Activated CD4-positive, CD25-positive, alpha-beta regulatory T cell treated with anti-CD3 and anti-CD28 coated beads, Interleukin-2, amount 50 U/mL, for 72 hours (primary cell): ENCODE data around the gene WDR27.
"Not testable (repeated sequence)": the region's sequence is repeated elsewhere in the genome, so short reads cannot be mapped to it uniquely, and the experiment has no call there.

Experiments used
- DNase-seq: peaks from one replicate; pipeline ENCODE4 v3.0.0; 2021

Gene WDR27

DNA sequence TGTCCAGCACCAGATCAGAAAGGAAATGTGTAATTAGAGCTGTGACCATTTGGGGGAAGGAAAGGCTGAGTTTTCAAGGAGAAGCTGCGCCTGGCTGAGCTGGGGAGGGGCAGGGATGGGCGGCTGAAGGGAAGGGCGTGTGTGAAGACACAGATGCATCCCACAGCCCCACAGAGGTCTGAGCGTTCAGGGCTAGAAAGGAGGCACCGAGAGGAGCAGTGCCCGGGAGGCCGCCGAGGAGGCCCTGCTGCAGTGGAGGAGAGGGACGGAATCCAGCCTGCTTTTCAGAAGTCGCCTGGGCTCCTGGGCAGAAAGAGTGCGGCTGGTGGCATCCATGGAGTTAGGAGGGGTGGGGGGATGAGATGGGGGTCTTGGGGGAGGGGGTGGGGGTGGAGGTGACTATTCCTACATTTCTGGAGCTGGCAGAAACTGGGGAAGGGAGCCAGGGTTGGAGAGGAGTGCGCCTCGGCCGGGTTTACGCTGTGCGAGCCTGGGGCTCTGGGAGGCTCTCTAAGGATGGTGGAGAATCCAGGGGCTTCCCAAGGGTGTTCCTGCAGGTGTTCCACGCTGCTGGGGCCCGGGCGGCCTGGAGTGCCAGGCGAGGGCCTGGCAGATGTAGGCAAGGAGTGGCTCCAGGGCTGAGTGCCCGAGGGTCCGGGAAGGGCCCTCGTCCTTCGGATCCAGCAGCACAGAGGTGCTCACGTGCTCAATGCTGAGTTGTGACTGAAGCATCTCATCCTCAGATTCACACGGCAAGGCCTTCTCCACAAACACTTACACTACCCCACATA lies 41.8 kb downstream of the WDR27 start:
- DNase-seq = no peak

DNA sequence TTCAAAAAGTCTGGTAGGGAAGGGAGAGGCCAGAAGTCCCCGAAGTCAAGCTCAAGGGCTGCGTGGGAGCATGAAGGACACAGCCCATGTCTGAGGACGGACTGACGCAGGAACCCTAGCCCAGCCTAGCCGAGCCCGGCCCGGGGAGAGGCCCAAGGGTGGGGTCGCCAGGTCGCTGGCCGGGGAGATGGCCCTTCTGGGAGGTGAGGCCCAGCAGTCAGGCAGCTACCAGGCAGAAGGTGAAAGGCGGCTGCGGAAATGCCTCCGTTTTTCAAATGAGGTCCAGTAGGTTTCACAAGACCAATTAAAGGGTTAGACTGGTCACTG lies 44.6 kb downstream of the WDR27 start:
- no peak for DNase-seq

DNA sequence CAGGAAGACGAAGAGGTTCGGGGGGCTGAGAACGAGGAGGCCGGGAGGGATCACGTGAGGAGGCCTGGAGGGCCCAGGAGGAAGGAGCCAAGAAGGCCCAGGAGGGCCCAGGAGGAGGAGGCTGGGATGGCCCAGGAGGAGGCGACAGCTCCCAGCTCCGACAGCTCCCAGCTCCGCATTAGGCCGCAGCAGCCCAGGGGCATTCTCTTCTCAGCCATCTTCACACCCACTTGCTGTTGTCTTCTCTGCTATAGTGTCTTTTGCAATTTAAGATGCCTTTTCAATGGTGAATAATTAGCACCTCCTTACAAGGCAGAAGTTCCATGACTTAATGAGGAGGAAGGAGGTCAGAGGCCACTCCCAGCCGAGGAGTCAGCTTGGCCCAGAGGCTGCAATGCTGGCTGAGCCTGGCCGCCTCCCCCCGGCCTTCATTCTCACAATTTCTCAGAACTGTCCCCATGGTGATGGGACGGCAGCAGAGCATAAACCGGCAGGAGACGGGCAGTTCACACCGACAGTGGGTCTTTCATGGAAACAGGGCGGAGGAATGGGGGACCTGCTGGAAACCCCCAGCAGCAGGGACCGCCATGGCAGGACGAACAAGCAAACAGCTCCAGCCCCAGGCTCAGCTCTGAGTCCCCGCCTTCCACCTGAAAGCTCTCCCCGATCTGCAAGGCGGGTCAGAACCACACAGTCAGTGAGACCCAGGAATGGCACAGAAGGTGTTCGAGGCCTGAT lies 45.1 kb downstream of the WDR27 start:
- no peak for DNase-seq

DNA sequence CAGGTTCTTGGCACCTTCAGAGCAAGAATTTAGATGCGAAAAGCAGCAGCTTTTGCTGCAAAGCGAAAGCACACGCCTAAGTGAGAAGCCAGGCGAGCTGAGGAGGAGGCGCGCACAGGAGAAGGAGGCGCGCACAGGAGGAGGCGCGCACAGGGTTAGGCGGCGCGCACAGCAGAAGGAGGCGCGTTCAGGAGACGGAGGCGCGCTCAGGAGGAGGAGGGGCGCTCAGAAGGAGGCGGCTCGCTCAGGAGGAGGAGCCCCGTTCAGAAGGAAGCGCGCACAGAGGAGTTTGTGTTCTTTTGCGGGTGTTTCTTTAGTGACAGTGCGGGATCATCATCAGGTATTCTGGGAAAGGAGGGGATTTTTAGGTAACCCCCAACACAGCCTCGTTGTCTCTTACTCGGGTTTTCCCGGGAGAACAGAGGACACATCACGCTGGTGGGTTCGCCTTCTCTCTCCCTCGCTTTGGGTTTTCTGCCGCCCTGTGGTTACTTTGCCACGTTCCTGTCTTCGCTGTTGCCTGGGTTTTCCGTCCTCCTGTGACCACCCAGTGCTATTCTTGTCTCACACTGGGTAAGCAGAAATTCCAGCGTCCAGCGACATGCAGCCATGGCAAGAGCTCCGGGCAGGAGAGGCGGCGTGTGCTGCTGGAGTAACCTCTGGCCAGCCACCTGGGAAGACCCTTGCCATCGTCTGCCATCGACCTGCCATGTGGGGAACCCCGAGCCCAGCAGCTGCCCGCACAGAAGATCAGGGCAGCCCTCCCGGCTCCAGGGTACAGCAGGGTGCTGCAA lies 47.0 kb downstream of the WDR27 start:
- peak; percentile 56 for DNase-seq

DNA sequence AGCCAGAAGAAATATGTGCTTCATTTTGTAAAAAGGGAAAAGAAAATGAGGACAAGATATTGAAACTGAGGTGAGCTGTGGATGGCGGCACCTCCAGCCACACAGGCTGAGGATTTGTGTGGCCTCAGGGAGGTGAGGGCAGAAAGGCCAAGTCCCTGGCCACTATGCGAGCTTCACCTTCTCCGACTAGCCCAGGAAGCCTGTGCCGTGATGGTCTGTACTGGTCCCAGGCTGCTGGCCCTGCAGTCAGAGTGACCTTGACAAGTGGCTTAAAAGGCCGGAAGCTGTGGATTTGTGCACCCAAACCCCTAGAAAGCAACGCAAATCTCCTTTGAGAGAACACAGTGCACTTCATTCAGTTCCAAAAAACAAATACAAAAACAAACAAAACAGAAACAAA lies 48.1 kb downstream of the WDR27 start:
- DNase-seq = no peak

DNA sequence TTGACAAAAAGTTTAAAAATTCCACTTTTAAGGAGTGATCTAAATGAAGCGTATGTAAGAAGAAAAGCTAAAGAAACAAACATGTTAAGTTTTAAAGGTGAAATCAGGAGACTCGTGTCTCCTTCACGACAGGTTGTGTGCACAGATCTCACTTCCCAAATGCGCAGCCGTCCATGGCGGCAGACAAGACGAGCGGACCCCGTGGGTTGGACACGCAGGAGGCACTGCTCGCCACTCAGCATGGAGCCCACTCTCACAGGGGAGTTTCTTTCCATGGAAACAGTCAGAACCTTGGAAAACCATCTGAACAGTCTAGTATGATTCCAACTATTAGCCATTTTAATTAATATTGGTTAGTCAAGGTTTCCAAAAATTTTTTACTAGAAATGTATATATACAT lies 48.9 kb downstream of the WDR27 start:
- DNase-seq = no peak

DNA sequence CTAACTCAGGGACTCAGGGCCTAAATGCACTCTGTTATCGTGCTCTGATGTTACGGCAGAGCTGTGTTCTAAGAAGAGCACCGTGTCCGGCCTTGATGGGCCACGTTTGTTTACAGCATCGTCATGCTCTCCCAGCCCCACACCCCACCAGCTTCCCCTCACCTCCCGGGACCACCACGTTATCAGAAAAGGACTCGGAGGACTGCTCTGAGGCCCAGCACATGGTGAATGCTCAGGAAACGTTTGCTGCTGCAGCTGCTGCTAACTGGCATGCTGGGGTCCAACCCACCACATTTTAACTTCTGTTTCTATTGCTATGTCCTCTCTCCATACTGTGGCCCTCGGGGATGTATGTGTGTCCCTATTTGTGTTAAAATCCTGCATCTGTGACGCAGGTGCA lies 50.3 kb downstream of the WDR27 start:
- DNase-seq = no peak

DNA sequence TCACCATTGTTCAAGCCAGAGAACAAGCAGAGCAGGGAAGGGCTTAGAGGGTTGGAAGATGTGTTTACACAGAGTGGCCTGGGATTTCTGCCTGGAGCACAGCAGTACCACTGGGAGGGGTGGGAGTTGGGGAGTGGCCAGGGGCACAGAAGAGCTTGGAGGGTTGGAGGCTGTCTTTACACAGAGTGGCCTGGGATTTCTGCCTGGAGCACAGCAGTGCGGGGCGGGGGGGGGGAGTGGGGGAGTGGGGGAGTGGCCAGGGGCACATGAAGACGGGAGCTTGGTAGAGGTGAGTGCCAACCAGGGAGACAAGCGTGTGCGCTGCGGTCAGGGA lies 50.9 kb downstream of the WDR27 start:
- DNase-seq = no peak

DNA sequence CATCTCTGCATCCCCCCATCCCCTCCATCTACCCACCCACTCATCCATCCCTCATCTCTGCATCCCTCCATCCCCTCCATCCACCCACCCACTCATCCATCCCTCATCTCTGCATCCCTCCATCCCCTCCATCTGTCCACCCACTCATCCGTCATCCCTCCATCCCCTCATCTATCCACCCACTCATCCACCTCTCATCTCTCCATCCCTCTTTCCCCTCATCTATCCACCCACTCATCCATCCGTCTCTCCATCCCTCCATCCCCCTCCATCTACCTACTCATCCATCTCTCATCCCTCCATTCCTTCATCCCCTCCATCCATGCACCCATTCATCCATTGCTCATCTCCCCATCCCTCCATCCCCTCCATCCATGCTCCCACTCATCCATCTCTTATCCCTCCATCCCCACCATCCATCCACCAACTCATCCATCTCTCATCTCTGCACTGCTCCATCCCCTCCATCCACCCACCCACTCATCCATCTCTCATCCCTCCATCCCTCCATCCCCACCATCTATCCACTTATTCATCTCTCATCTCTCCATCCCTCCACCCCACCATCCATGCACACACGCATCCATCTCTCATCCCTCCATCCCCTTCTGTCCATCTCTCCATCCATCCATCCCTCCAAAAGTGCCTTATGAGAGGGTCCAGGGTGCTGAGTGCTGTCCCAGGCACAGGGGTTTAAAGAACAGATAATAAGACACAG lies 51.4 kb downstream of the WDR27 start:
- DNase-seq = no peak

DNA sequence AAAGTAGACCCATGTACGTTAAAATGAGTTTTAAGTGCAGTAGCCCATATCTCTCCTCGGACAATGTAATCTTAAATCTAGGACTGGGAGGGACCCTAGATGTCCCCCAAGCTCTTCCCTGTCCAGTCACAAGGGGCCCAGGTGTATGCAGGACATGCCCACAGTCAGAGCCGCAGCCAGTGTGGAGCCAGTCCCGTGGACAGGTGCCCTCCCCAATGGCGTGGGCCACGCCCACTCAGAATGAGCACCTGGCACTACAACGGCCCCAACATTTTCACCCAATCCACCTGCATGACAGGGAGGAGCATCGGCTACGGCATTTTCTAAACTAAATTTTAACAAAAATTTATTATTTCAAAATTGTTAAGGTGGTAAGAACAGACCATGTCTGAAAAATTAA lies 53.2 kb downstream of the WDR27 start:
- DNase-seq = no peak

DNA sequence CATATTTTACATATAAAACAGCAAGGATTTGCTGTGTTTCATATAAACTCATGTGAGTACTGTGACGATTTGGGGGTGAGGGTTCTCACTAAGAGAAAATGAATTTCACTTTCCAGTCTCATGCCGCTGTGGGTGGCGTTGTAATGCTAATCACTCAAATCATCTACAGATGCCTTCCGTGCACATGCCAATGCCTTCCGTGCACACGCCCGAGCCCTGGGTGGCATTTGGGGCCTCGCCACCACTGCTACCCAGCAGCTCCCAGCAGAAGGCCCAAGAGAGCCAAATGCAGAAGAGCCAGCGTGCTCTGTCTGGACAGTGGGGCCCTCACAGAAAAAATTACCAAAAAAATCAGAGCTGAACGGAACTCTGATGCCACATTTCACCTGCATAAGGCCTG lies 53.7 kb downstream of the WDR27 start:
- DNase-seq = no peak

DNA sequence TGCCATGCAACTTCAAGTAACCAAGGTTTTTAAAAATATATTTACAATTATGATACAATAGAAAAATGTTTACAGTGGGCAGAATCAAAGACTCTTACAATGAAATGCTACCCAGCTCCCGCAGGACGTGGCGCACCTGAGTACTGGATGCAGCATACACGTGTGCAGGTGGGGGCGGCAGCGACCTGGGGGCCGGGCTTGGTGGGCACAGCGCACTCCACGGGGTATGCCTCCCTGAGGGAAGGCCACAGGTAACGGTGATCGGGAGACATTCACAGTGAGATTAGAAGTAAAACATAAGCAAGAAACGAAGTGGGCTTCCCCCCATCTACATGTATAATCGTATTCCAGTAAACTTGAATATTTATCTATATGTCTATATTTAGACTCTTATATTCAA lies 54.2 kb downstream of the WDR27 start:
- no peak for DNase-seq

DNA sequence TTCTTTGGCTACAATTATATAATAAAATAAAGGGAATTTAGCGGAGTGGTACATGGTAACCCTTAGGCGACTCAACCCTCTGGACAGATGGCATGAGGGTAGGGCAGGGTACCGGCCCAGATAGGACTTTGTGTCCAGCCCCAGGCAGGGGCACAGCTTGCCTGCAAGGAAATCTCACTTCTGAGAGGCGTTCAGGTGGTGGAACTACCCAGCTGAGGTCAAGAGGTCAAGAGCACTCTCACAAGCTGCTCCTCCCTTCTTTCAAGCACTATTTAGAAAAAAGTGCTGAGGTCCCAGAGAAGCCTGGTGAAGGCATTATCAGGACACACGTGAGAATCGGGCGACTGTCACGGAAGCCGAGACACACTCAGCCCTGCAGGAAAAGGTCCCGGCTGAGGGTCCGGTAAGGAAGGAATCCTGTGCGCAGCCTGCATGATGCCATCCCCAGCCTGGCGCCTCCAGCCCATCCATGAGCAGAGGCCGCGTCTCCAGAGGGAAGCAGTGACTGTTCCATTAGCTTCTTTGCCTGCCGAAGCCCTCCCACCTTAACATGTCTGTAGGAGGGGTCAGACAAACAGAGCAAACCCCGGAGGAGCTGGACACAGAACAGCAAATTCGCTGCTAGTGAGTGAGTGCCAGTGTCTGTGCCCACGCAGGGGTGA lies 54.8 kb downstream of the WDR27 start:
- no peak for DNase-seq

DNA sequence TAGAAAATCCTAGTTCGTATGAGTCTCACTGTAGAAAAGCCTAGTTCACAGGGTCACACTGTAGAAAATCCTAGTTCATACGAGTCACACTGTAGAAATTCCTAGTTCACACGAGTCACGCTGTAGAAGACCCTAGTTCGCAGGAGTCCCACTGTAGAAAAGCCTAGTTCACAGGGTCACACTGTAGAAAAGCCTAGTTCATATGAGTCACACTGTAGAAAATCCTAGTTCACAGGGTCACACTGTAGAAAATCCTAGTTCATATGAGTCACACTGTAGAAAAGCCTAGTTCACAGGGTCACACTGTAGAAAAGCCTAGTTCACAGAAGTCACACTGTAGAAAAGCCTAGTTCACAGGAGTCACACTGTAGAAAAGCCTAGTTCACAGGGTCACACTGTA lies 56.4 kb downstream of the WDR27 start:
- DNase-seq = not testable (repeated sequence)

DNA sequence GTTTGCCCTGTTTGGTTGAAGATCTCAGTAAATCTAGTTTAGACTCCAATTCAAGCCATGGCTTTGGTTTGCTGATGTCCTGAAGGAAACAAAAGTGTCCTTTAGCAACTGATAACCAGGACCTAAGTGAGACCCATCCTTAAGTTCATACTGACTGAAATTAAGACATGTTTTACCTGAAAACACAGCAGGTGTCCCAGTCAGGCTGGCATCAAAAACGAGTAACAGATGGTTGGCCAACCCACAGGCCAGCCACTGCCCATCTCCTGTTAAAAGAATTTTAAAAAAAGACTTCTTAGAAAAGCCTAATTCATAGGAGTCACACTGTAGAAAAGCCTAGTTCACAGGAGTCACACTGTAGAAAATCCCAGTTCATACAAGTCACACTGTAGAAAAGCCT lies 58.3 kb downstream of the WDR27 start:
- no peak for DNase-seq

DNA sequence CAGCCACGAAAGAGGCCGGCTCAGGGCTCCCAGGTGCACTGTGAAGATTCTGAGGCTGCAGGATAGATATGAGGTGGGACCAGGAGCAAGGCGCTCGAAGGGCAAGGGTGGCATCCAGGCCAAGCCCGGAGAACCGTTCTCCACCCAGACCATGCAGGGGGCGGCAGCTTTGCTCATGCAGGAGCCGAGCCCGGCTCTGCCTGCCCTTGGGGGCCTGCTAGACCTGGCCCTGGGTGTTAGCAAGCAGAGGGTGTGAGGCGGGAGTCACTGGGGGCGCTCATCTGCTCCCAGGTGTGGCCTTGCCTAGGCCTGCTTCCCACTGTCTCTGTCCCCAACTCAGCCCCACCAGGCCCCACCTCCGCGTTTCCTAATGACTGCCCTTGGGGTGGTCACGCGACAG lies 59.4 kb downstream of the WDR27 start:
- DNase-seq = no peak

DNA sequence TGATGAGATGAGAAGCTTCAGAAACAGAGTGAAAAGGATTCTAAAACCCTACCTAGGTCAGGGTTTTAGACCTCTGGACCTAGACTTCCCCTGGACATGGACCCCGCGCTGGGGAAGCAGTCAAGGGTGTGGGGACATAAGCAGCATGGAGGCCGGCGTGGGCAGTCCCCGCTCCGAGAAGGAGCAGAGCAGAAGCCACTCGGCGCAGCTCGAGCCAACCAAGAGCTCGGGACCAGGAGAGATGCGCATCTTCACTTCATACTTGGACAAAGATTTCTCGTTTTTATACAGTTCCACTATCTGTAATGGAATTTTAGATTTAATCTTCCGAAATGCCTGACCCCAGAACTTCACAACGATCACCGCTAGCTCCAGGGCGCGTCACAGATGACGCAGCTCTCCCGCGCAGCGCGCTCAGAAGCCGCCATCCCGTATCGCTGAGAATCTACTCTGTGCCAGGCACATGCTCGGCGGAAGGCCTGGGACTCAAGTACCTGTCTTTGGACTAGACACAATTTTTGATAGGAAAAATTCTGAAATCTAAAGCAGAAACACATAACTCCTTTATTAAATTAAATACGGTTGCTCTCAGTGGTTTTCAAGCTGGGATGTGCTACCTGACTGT lies 60.3 kb downstream of the WDR27 start:
- DNase-seq = no peak

DNA sequence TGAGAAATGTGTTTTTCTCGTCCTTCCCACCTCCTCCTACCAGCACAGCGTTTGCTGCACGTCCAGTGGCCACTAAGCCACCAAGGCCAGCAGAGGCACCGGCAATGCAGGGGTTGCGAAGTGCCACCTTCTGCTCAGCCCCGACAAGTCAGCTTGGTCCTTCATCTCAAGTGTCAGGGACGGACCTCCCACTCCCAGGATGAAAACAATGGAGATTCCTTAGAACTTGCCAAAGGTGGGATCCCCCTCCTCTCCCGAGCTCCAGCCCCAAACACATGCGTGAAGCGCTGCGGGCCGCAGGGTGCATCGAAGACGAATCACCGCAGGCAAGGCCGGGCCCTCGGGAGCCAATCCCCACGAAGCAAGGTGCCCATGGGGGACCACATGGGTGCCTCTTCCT lies 60.8 kb downstream of the WDR27 start:
- DNase-seq = no peak

DNA sequence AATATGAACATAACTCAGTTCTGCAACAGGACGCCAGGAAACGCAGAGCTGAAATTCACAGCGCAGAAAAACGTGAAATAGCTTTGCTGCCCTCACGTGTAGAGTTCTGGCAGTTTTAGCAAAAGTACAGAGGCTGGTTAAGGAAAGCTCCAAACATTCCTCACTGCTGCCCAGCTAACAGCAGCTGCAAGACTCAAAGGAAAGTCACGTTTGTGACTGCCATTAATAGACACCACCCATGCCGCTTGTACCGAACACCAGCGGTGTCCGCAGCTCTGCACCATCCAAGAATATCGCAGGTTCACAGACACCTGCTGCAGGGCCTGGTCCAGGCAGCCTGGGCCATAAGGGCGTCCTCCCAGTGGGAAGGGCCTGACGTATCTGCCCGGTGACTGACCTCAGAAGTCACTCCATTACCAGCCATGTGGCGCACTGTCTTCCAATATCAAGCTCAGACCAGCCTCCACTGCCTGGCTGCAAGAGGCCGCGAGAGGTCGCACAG lies 61.4 kb downstream of the WDR27 start:
- no peak for DNase-seq

DNA sequence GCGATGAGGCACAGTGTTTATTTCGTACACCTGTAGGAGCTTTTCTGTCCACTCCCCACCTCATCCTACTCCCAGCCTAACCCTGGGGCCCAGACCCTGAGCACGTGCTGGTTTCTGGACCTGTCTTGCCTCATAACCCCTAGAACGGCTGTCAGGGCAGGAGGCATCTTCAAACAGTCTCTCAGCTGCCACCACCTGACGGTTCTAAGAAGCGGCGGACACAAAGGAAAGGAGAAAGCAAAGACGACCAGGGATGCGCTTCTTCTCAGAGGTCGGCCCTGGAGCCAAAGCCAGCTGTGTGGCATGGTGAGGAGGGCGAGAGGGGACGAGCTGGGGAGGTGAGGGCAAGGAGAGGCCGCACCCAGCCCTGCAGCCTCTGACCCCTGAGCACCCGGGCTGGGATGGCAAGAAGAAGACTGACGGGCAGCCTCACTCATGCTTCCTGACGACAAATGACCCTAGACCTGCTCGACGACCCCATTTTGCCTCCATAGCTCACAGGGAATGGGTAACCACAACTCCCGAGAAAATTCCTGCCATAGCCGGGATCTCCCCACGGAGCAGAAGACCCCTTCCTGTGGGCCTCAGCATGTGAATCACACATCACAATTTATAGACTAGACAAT lies 62.1 kb downstream of the WDR27 start:
- DNase-seq = no peak

DNA sequence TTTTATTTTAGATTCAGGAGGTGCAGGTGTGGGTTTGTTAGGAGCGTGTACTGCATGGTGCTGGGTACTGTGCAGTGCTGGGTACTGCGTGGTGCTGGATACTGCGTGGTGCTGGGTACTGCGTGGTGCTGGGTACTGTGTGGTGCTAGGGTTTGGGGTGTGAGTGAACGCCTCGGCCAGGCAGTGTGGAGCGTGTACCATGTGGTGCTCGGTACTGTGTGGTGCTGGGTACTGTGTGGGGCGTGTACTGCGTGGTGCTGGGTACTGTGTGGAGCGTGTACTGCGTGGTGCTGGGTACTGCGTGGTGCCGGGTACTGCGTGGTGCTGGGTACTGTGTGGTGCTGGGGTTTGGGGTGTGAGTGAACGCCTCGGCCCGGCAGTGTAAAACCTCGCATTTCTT lies 62.9 kb downstream of the WDR27 start:
- DNase-seq = no peak

DNA sequence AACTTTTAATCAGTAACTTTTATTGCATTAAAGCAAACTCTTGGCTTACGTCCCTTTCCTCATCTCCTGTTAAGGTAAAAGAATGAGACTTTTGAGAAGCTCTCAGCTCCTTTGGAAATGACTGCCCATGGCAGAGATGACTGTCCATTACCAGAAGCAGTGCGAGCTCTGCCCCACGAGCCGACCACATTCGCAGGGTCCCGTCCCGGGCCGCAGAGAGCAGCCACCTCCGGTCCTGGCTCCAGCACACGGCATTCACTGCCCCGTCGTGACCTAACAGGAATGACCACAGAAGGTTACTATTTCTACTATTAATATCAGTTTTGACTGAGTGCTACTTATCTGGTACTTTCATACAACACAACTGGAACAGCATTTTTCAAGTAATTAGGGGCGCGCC lies 63.4 kb downstream of the WDR27 start:
- DNase-seq = no peak
